SU-DHL-6 (cell line): ENCODE data around the gene PRPF38A.

Source experiments
- H2AFZ ChIP-seq: fragments of 200-600 bp; sonication (generic); 2 replicates; pipeline ENCODE4 v1.6.1; 2014; ENCODE audit warnings: low read depth, mild to moderate bottlenecking, moderate library complexity, mixed read lengths, antibody characterized with exemption, low read length; ENCODE audit not compliant: severe bottlenecking
- H3F3A ChIP-seq: fragments of 200-600 bp; shearing (Covaris generic); 2 replicates; pipeline ENCODE4 v1.6.0; 2016; ENCODE audit warnings: antibody characterized with exemption, mild to moderate bottlenecking; ENCODE audit not compliant: insufficient read depth
- H3K27ac ChIP-seq: fragments of 200-600 bp; sonication (generic); 2 replicates; pipeline ENCODE4 v1.5.1; 2016; ENCODE audit warnings: low read depth, mild to moderate bottlenecking, low read length, moderate library complexity, mixed read lengths
- H3K27me3 ChIP-seq: fragments of 200-600 bp; sonication (generic), shearing (Covaris generic); 2 replicates; pipeline ENCODE4 v1.6.0; 2014; ENCODE audit warnings: mild to moderate bottlenecking, low read length
- H3K36me3 ChIP-seq: fragments of 200-600 bp; sonication (generic); 2 replicates; pipeline ENCODE4 v1.6.1; 2014; ENCODE audit warnings: mild to moderate bottlenecking, low read length, mixed read lengths
- H3K4me2 ChIP-seq: fragments of 300-600, 200-600 bp; shearing (Covaris generic), sonication (generic); 2 replicates; pipeline ENCODE4 v1.6.0; 2014; ENCODE audit warnings: low read length, low read depth, mild to moderate bottlenecking; ENCODE audit not compliant: poor library complexity, severe bottlenecking
- H3K4me3 ChIP-seq: fragments of 200-600 bp; sonication (generic); 2 replicates; pipeline ENCODE4 v1.5.1; 2014; ENCODE audit warnings: antibody characterized with exemption, low read length, mild to moderate bottlenecking, mixed read lengths; ENCODE audit not compliant: insufficient read depth, poor library complexity, severe bottlenecking
- H3K79me2 ChIP-seq: fragments of 200-600 bp; sonication (generic); 2 replicates; pipeline ENCODE4 v1.6.1; 2014; ENCODE audit warnings: mild to moderate bottlenecking, low read length, moderate library complexity; ENCODE audit not compliant: insufficient read depth
- H3K9ac ChIP-seq: fragments of 200-600 bp; sonication (generic); 2 replicates; pipeline ENCODE4 v1.7.0; 2014; ENCODE audit warnings: mild to moderate bottlenecking, low read length
- H3K9me2 ChIP-seq: fragments of 200-600 bp; sonication (generic); replicated peaks from 2 replicates; pipeline ENCODE4 v1.6.1; 2014; ENCODE audit warnings: low read length; ENCODE audit not compliant: insufficient read depth
- H3K9me3 ChIP-seq: fragments of 200-600 bp; sonication (generic); 2 replicates; pipeline ENCODE4 v1.6.1; 2014; ENCODE audit warnings: low read length, mixed read lengths; ENCODE audit not compliant: insufficient read depth
- H4K20me1 ChIP-seq: fragments of 200-600 bp; sonication (generic); 2 replicates; pipeline ENCODE4 v1.6.1; 2014; ENCODE audit warnings: low read depth, mild to moderate bottlenecking, antibody characterized with exemption, low read length, moderate library complexity, mixed read lengths
- EZH2phosphoT487 ChIP-seq: fragments of 200-600 bp; sonication (generic), shearing (Covaris generic); conservative IDR thresholded peaks from 2 replicates; pipeline ENCODE4 v1.6.1; 2018; ENCODE audit warnings: mild to moderate bottlenecking, antibody characterized with exemption, low read length, moderate library complexity, mixed read lengths
- TF ChIP-seq, protein P1 (sequence below): fragments of 200-600 bp; sonication (generic); IDR thresholded peaks from one replicate; pipeline ENCODE4 v1.5.1; 2017; ENCODE audit warnings: antibody characterized with exemption, mild to moderate bottlenecking, low read length, moderate library complexity; ENCODE audit not compliant: insufficient read depth, poor library complexity, severe bottlenecking

Gene PRPF38A, protein sequence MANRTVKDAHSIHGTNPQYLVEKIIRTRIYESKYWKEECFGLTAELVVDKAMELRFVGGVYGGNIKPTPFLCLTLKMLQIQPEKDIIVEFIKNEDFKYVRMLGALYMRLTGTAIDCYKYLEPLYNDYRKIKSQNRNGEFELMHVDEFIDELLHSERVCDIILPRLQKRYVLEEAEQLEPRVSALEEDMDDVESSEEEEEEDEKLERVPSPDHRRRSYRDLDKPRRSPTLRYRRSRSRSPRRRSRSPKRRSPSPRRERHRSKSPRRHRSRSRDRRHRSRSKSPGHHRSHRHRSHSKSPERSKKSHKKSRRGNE

DNA sequence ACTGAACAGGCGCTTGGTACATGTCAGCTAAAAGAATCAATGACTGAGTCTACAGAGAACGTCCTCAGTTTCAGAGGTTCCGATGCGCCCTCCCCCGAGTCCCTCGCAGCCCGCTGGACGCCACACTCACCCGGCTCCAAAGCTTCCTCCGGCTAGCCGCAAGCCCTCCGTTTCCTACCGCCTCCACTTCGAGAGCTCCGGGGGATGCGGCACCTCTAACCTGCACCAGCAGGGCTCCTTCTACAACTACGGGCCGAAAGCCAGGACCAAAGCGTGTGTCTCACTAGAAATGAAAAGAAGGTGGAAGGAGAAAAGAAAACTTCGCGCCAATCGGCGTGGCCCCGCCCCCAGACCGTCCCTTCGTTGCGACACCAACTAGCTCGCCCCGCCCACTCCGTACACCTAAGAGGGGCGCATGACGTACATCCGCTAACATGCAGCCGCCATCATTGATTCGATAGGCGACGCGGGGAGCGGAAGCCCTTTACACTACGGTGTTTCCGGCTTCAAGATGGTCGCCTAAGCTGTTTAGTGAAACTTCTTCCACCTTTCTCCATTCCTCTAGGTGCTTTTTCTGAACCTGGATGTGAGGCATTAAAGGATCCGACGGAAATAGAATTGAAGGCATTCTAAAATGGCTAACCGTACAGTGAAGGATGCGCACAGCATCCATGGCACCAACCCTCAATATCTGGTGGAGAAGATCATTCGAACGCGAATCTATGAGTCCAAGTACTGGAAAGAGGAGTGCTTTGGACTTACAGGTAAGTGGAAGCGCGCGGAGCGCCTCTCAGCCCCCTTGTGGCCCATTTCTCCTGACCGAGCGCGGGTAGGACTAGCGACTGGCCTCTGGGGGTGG lies at the start of gene PRPF38A, which contains the start of gene ORC1:
Gene PRPF38A (plus strand): TSS at position 487 of the 859 bp plus-strand sequence. CDS start 148 bp downstream, at position 635.
Gene ORC1 (minus strand): TSS at position 308 of the 859 bp plus-strand sequence. CDS start 2,200 bp downstream, outside the sequence.
- H3K4me3 ChIP-seq = peak within 1 kb of the TSS; percentile 89
- H3K9me3 ChIP-seq = no peaks in the 10 kb centered on the region
- H3K27ac ChIP-seq = peak within 1 kb of the TSS; percentile 78
- peaks cover 35% of the 10 kb centered on the region for H3K36me3 ChIP-seq
- no peaks in the 10 kb centered on the region for H3K9me2 ChIP-seq
- peaks cover 9% of the 10 kb centered on the region; the same call in 1 of the 2 replicates for H3F3A ChIP-seq
- peak within 1 kb of the TSS; percentile 84 for H2AFZ ChIP-seq
- no peak for TF ChIP-seq EZH2phosphoT487
- TF ChIP-seq, protein P1, sequence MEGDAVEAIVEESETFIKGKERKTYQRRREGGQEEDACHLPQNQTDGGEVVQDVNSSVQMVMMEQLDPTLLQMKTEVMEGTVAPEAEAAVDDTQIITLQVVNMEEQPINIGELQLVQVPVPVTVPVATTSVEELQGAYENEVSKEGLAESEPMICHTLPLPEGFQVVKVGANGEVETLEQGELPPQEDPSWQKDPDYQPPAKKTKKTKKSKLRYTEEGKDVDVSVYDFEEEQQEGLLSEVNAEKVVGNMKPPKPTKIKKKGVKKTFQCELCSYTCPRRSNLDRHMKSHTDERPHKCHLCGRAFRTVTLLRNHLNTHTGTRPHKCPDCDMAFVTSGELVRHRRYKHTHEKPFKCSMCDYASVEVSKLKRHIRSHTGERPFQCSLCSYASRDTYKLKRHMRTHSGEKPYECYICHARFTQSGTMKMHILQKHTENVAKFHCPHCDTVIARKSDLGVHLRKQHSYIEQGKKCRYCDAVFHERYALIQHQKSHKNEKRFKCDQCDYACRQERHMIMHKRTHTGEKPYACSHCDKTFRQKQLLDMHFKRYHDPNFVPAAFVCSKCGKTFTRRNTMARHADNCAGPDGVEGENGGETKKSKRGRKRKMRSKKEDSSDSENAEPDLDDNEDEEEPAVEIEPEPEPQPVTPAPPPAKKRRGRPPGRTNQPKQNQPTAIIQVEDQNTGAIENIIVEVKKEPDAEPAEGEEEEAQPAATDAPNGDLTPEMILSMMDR = peak; percentile 19
- no peaks in the 10 kb centered on the region for H4K20me1 ChIP-seq
- no peaks in the 10 kb centered on the region for H3K27me3 ChIP-seq
- H3K9ac ChIP-seq = peak within 1 kb of the TSS; percentile 85
- peak within 1 kb of the TSS; percentile 84 for H3K4me2 ChIP-seq
- H3K79me2 ChIP-seq = peaks cover 66% of the 10 kb centered on the region

DNA sequence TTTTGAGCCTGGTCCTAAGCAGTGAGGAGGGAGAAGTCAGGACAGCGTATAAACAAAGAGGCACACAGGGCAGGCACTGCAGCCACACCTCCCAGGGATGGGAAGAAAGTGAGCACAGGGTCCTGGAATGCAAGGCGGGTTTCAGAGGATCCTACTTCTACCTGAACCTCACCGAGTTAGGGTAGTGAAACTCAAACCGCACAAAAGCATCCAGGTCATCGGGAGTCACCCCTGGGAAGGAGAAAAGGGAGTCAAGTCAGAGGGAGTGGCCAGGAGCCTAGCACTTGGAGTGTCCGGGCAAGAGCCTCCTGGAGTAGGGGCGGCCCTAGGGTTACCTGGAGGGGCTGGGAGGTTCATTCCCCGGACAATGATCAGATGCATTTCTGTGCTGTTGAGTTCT lies 49.0 kb upstream of the PRPF38A start:
- H2AFZ ChIP-seq = no peak overlapping the region
- H3K4me2 ChIP-seq = no peak overlapping the region
- no peak overlapping the region for H3K9ac ChIP-seq
- H3K9me2 ChIP-seq = no peaks in the 10 kb centered on the region
- no peaks in the 10 kb centered on the region for H3K9me3 ChIP-seq
- no peak overlapping the region for H3K27ac ChIP-seq
- H3F3A ChIP-seq = no peaks in the 10 kb centered on the region
- H3K4me3 ChIP-seq = no peak overlapping the region
- H3K27me3 ChIP-seq = no peaks in the 10 kb centered on the region
- no peaks in the 10 kb centered on the region for H3K79me2 ChIP-seq
- H4K20me1 ChIP-seq = no peaks in the 10 kb centered on the region
- TF ChIP-seq EZH2phosphoT487 = no peak
- TF ChIP-seq, protein P1 = no peak
- peaks cover 4% of the 10 kb centered on the region; the same call in 1 of the 2 replicates for H3K36me3 ChIP-seq

DNA sequence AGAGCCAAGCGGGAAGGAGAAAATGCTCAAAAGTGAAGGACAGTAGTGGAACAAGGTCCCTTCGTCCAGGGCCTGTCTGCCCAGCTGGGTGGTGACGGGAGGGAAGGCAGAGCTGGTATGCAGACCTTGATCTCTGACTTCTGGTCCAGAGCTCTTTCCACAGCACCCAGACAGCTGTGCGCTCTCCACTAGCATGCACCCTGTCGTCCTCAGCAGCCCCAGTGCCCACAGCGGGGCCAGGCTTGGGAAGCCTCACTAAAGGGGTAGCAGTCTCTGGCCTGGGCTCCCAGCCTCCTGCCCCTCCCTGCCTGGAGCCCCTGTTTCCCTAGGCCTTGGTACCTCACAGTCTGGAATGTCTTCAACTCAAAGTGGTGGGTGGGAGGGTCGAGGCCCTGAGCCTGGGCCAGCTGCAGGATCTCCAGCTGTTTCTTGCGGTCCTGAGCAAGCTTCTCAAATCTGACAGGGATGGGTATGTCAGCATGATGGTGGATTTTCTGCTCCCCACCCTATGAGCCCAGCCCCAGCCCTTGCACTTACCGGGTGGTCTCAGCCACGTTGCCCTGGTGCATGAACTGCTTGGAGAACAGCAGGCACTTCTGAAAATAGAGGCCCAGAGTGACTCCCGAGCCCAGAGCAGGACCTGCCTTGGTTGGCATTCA lies 48.4 kb upstream of the PRPF38A start:
- no peak overlapping the region for H3K9ac ChIP-seq
- H3K27me3 ChIP-seq = no peaks in the 10 kb centered on the region
- no peaks in the 10 kb centered on the region for H4K20me1 ChIP-seq
- H3K4me3 ChIP-seq = no peak overlapping the region
- no peaks in the 10 kb centered on the region for H3F3A ChIP-seq
- no peak overlapping the region for H3K4me2 ChIP-seq
- no peak overlapping the region for H2AFZ ChIP-seq
- no peaks in the 10 kb centered on the region for H3K9me2 ChIP-seq
- no peak overlapping the region for H3K27ac ChIP-seq
- no peak for TF ChIP-seq EZH2phosphoT487
- TF ChIP-seq, protein P1 = no peak
- no peaks in the 10 kb centered on the region for H3K79me2 ChIP-seq
- no peaks in the 10 kb centered on the region for H3K9me3 ChIP-seq
- peaks cover 4% of the 10 kb centered on the region; the same call in 1 of the 2 replicates for H3K36me3 ChIP-seq
